Lower lobe of right lung (tissue), 2 donors: ENCODE data around the gene VRK3. TPM values are rescaled to one million over a fixed set of nuclear protein-coding genes. Genes with fewer than 3 reads are reported as not detected.
"Not testable (repeated sequence)": the region's sequence is repeated elsewhere in the genome, so short reads cannot be mapped to it uniquely, and the experiment has no call there.

Experiments used
- ATAC-seq, 2 donors: fragments of 200-7000 bp; cut with Tn5 transposase; one replicate each; pipeline ENCODE4 v1.9.1; 2020 to 2022; ENCODE audit warnings: mild to moderate bottlenecking in 2 of 2, moderate library complexity in 2 of 2
- DNase-seq: peaks from one replicate; pipeline ENCODE4 v3.0.0-alpha.2; 2020
- H3K27ac ChIP-seq: fragments of 200-600 bp; one replicate; pipeline ENCODE4 v1.8.0; 2022
- H3K27me3 ChIP-seq: fragments of 200-600 bp; one replicate; pipeline ENCODE4 v1.8.0; 2022; ENCODE audit warnings: low read depth
- H3K36me3 ChIP-seq: fragments of 200-600 bp; one replicate; pipeline ENCODE4 v1.8.0; 2022; ENCODE audit warnings: mild to moderate bottlenecking
- H3K4me1 ChIP-seq: fragments of 200-600 bp; one replicate; pipeline ENCODE4 v1.8.0; 2022
- H3K4me3 ChIP-seq: fragments of 200-600 bp; one replicate; pipeline ENCODE4 v1.8.0; 2022; ENCODE audit warnings: mild to moderate bottlenecking
- H3K9me3 ChIP-seq: fragments of 200-600 bp; one replicate; pipeline ENCODE4 v1.8.0; 2022
- CTCF ChIP-seq: fragments of 200-600 bp; IDR thresholded peaks from one replicate; pipeline ENCODE4 v1.8.0; 2022; ENCODE audit warnings: antibody characterized with exemption, mild to moderate bottlenecking
- intact Hi-C: fragments of 100-400 bp; cut with DNase I; formaldehyde crosslinking; loops from one replicate; pipeline ENCODE4 v1.11.0; 2022
- total RNA-seq: library from RNA; stranded (reverse); fragmentation: NEBNext Ultra II Directional; extraction: Animal tissue kit (Norgen Biotek cat#: 25700); gene quantifications from one replicate; pipeline ENCODE4 v1.2.1, GENCODE V29; 2021
- donor health status: DM: no; HTN: yes; CAD: no; lungs with severe emphysema.

The VRK3 gene
- total RNA-seq, 1 donor from 2014 or later = 47.1 TPM

- no peak for TF ChIP-seq CTCF
- ATAC-seq (no peak), DNase-seq (no peak)
- H3K27ac ChIP-seq = no peak overlapping the region
- H3K4me1 ChIP-seq = no peaks in the 10 kb centered on the region
- H3K36me3 ChIP-seq = no peaks in the 10 kb centered on the region
- peaks cover 23% of the 10 kb centered on the region for H3K9me3 ChIP-seq
- H3K27me3 ChIP-seq = no peaks in the 10 kb centered on the region
- intact Hi-C loops = no loop called here
- no peak overlapping the region for H3K4me3 ChIP-seq
These were observed 34.9 kb upstream of the VRK3 start for GRCh38 chr19:50060107-50060506.

- no peak overlapping the region for H3K27ac ChIP-seq
- TF ChIP-seq CTCF = no peak
- H3K4me3 ChIP-seq = no peak overlapping the region
- no peak for DNase-seq
- no peak for ATAC-seq
- intact Hi-C loops = no loop called here
- H3K4me1 ChIP-seq = no peaks in the 10 kb centered on the region
- H3K9me3 ChIP-seq = peaks cover 23% of the 10 kb centered on the region
- no peaks in the 10 kb centered on the region for H3K27me3 ChIP-seq
- no peaks in the 10 kb centered on the region for H3K36me3 ChIP-seq
These were observed 33.9 kb upstream of the VRK3 start for GRCh38 chr19:50059045-50059444.

- Histone ChIP-seq H3K27me3 (no peaks in the 10 kb centered on the region), H3K4me3 (no peak overlapping the region), H3K36me3 (no peaks in the 10 kb centered on the region), H3K27ac (no peak overlapping the region), H3K4me1 (no peaks in the 10 kb centered on the region), H3K9me3 (peaks cover 23% of the 10 kb centered on the region)
- DNase-seq (no peak), ATAC-seq (no peak)
- TF ChIP-seq CTCF = no peak
- intact Hi-C loops = no loop called here
These were observed 33.3 kb upstream of the VRK3 start for GRCh38 chr19:50058425-50058824.

GRCh38 chr19:50053119-50053518 is 27.9 kb upstream of the VRK3 start:
- no peaks in the 10 kb centered on the region for H3K36me3 ChIP-seq
- peaks cover 2% of the 10 kb centered on the region for H3K9me3 ChIP-seq
- intact Hi-C loops = no loop called here
- peaks cover 10% of the 10 kb centered on the region for H3K4me1 ChIP-seq
- DNase-seq (no peak), ATAC-seq (no peak)
- TF ChIP-seq CTCF = no peak
- no peak overlapping the region for H3K27ac ChIP-seq
- H3K4me3 ChIP-seq = no peak overlapping the region
- no peaks in the 10 kb centered on the region for H3K27me3 ChIP-seq

- peaks cover 10% of the 10 kb centered on the region for H3K4me1 ChIP-seq
- H3K4me3 ChIP-seq = no peak overlapping the region
- H3K9me3 ChIP-seq = no peaks in the 10 kb centered on the region
- H3K27me3 ChIP-seq = no peaks in the 10 kb centered on the region
- no peak for ATAC-seq
- DNase-seq = no peak
- no peak overlapping the region for H3K27ac ChIP-seq
- no peak for TF ChIP-seq CTCF
- intact Hi-C loops = no loop called here
- H3K36me3 ChIP-seq = no peaks in the 10 kb centered on the region
These were observed 26.8 kb upstream of the VRK3 start for GRCh38 chr19:50051964-50052363.

GRCh38 chr19:50051228-50051895 is 26.2 kb upstream of the VRK3 start:
- peak overlapping the region; percentile 57 for H3K27ac ChIP-seq
- intact Hi-C loops, H3K9me3 ChIP-seq: not testable (repeated sequence)

More at GRCh38 chr19:50051228-50051895, 26.2 kb upstream of the VRK3 start:
- ATAC-seq, DNase-seq, H3K36me3 ChIP-seq, H3K27me3 ChIP-seq: not testable (repeated sequence)
- H3K4me3 ChIP-seq = peak overlapping the region; percentile 58
- H3K4me1 ChIP-seq = peaks cover 10% of the 10 kb centered on the region
